GM21576 (cell line): ENCODE data around the gene PHACTR1.
"Not testable (repeated sequence)": the region's sequence is repeated elsewhere in the genome, so short reads cannot be mapped to it uniquely, and the experiment has no call there.

Experiments
- ATAC-seq: cut with Tn5 transposase; IDR thresholded peaks from one replicate; pipeline ENCODE4 v1.9.1; 2021; ENCODE audit warnings: mild to moderate bottlenecking, moderate library complexity; ENCODE audit not compliant: unreplicated experiment

The PHACTR1 gene

DNA sequence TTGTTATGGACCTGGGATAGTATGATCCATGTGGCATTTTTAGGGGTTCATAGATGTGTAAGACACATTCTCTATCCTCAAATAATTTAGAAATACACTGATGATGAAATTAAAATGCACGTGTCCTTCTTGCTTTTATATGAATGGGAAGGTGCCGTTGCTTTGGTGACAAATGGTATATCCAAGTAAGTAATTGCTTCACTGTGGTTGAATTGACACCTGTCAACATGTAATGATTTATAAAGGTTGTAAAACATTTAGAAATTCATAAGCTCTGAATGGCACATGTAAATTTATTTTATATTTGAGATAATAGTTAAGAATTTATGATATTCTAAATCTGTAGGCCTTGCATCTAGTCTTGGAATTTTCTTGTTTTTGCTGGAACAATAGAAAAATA is 227.0 kb downstream of the PHACTR1 start:
- no peak for ATAC-seq

DNA sequence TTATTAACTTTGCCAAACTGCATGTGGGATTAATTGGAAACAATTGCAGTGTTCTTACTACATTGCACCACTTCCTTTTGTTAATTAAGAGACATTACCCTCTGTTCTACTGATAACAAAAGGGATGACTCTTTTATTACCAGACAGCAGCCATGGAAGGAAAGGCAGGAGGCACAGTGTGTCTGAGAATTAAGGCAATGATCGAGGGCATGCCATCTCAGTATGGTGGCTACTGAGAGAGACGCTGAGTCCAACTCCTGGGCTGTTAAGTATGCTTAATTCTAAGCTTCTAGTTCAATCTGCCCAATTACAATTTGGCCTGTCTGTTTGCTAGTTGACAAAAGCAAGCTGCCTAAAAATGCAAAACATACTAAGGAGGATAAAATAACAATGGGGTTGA is 227.4 kb downstream of the PHACTR1 start:
- ATAC-seq = no peak

DNA sequence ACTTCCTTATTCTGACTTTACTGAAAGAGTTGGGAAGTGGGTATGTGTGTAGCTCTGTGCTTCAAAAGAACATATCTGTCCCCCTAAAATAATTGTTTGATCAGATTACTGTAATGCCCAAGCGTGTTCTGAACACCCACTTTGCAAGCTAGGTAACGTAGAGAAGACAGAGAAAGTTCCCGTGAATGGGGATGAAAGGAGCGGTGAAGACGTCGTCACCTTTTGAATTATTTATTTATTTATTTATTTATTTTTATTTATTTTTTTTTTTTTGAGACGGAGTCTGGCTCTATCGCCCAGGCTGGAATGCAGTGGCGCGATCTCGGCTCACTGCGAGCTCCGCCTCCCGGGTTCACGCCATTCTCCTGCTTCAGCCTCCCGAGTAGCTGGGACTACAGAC is 228.0 kb downstream of the PHACTR1 start:
- not testable (repeated sequence) for ATAC-seq

DNA sequence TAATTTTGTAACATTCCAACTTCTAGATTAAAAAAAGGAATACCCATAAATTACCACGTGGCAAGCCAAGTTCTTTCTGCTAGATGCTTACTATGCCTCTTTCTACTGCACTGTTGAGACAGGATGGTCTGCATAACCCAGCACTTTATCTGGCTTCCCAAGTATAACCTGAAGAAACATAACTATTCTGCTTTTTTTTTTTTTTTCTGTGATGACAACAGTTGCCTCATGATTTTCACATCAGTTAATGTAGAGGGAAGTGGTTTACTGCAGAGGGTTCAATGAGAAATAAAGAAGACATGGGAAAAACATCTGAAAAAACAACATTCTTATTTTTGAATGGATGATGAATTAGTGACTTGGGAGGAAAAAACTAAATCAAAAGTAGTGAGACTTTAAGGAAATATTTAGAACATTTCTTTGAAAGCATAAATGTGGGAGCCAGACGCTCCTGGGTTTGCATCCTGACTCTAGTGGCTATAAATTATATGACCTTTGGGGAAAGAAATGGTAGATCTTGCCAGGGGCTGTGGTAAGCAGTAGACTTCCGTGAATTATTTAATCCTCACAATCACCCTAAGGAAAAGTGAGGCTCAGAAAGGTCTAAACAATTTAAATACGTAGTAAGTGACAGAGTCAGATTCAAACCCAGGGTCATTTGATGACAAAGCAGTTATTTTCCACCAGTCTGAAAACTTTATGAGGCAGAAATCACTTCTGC is 230.7 kb downstream of the PHACTR1 start:
- ATAC-seq = no peak

DNA sequence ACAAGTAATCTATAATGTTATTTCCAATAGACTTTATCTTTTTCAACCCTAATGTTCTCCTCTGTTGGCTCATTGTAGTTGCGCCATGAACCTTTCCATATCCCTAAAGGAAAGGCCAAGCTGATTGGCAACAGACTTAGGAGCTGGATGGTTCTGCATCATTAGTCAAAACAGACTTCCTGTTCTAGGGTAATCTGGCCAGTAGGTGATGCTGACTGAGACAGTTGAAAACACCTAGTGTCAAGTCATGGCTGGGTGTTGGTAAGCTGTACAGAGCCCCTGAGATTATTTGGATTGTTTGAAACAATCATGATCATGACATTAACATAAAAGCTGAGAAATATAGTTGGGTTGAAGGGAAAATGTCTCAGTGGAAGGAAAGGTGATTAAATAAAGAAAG is 231.4 kb downstream of the PHACTR1 start:
- no peak for ATAC-seq

DNA sequence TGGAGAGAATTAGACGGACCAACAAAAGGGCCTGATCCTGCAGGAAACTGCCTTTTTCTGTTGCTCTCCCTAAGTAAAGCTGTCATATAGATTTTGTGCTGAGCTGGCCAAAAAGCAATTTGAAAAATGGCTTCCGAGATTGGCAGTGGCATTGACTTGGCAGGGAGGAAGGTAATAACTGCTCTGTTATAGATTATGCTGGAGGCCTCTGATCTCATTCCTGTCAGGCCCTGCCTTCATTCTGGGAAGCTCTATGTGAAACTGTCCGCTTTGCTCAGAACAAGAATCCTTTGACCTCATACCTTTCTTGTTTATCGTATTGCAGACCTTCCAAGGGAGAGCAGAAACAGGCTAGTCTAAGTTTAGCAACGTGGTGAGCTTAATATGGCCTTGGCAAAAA is 234.4 kb downstream of the PHACTR1 start:
- no peak for ATAC-seq

DNA sequence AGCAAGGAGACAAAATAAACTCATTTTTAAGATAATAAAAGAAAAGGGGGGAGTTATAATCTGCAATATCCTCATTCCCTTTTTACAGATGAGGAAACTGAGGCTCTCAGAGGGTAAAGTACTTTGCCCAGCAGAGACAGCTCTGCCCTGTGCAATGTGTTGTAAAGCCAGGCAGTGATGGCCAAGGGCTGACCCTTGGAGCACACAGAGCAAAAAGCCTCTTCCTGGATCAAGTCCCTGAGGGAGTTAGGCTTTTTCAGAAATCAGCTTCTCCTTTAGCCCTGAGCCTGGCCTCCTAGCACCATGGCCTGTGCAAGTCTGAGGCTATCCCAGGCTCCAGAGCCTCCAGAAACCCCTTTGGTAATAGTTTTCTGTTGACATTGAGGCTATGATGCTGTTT is 234.8 kb downstream of the PHACTR1 start:
- no peak for ATAC-seq

DNA sequence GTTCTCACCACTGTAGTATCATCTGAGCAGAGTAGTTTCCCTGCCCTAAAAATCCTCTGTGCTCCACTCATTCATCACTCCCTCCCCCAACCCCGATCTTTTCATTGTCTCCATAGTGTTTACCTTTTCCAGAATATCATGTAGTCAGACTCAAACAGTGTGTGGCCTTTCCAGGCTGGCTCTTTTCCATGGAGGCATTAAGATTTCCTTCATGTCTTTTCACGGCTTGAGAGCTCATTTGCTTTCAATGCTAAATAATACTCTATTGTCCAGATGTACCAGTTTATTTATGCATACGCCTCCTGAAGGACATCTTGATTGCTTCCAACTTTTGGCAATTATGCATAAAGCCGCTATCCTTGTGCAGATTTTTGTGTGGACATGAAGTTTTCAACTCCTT is 235.8 kb downstream of the PHACTR1 start:
- no peak for ATAC-seq

DNA sequence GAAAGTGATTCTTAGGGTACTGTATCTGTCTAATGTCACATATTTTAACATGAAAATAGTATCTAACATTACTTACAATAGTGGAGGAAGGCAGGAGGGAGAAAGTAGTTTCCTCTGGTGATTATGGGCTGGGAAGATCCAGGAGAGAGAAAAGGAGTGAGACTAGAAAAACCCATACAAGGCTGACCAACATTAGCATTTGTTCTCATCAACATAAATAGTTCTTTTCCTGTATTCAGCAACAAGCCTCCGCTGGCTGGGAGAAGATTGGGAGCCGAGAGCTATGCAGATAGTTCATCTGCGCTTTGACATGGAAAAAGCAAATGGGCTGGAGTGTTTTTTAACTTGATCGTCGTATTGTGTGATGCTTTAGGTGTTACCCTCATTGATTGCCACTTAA is 239.4 kb downstream of the PHACTR1 start:
- ATAC-seq = no peak

DNA sequence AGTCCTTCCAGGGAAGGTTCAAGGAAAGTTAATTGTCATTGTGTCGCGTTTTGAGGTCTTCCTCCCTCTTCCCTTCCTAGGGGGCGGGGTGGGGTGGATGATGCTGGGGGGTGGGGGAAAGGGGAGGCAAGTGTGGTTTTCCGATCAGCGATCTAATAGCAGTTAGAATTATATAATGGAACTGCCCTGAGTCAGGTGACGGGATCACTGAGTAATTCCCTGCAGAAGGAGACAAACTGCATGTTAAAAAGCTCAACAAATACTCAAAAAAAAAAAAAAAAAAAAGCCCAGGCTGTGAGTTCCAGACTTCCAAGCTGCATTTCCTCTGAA is 240.4 kb downstream of the PHACTR1 start:
- no peak for ATAC-seq

DNA sequence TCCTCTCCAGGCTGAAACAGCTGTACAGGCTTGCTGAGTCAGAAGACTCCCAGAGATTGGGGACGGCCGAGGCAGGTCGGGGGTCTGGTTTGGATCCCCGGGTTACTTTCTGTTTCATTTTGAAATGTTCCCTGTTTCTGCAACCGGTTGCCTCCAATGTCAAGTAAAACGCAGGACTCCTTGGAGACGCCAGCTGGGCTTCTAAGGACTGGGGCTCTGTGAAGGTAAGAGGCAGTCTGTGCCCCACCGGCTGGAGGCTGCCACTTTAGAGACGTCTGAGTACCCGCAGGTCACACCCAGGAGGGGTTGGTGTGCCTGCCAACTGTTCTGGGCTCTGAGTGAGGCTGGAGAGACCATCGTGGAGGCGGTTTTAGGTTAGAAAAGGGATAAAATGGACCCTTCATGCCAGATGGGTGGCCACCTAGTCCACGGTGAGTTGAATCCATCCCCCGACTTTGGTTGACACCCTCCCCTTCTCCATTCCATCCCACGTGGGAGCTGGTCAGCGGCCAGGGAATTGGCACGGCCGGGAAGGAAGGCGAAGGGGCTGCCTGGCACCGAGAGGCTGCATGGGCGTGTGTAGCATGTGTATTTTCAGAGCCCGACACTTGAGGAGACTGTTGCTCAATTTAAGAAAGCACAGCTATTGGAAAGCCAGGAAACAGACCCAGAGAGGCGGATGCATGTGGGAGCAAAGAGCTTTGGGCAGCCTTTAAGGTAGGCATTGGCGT is 240.9 kb downstream of the PHACTR1 start:
- no peak for ATAC-seq

DNA sequence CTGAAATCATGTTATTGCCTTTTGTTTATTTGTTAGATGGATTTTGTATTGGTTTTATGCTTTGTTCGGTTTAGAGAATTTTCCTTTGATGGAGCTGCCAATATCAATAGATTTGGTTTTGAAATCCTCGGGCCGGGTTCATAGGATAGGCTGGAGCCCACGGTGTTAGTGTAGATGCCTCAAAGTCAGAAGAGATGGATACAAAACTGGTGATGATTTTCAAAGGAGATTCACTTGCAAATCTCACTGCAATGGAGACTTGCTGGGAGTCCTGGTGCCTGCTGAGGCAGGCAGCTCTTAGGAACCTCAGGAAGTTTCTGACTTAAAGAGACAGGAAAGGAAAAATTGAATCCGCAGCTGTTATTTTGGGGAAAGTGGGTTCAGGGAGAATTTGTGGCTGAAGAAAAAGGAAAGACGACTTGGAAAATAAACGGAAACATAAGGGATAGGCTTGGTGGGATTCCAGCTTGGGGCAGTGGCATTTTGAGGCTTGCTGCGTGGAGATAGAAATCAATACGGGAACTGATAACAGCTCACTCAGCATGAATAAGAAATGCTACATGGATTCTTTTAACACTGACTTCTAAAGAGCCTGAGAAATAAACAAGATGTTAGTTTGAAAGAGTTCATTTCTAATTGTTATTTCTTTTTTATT is 241.6 kb downstream of the PHACTR1 start:
- ATAC-seq = no peak

DNA sequence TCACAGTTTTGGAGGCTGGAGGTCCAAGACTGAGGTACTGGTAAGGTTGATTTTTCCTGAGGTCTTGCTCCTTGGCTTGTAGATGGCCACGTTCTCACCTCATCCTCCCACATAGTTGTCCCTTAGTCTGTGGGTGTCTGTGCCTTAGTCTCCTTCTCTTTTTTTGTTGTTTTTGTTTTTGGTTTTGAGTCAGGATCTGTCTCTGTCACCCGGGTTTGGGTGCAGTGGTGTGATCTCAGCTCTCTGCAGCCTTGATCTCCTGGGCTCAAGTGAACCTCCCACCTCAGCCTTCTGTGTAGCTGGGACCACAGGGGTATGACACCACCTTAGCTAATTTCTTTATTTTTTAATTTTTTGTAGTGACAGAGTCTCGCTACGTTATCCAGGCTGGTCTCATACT is 245.2 kb downstream of the PHACTR1 start:
- ATAC-seq = no peak

DNA sequence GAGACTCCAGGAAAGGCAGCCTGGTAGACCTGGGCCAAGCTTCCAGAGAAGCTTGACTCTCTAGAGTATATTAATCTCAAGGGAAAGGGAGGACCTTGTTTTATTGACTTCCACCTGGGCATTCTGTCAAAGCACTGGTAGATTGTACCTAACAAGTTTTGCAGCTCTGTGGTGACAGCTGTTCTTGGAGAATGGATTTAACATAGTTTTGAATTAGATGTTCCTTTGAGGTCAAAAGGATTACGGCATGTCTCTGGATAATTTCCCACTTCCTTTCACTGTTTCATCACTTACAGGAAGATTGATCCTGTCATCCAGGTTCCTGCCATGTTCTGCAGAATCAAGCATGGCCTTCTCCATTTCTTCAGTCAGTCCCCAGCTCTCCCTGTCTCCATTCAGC is 246.0 kb downstream of the PHACTR1 start:
- no peak for ATAC-seq

DNA sequence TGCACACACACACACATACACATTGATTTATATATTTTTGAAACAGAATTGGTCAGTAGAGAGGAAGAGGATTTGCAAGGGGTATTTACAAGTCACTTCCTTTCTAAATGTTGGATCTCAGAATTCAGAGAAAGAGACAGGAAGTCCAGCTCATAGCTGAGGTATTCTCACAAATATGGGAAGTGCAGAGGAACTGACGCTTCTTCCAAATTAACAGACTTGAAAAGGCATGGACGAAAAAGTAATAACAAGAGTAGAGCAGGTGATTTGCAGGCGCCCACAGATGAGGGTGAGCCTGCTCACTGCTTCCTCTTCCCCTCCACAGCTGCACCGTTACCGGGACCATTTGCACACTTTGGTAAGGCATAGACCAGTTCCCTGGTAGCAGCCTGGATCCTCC is 246.4 kb downstream of the PHACTR1 start:
- ATAC-seq = no peak

DNA sequence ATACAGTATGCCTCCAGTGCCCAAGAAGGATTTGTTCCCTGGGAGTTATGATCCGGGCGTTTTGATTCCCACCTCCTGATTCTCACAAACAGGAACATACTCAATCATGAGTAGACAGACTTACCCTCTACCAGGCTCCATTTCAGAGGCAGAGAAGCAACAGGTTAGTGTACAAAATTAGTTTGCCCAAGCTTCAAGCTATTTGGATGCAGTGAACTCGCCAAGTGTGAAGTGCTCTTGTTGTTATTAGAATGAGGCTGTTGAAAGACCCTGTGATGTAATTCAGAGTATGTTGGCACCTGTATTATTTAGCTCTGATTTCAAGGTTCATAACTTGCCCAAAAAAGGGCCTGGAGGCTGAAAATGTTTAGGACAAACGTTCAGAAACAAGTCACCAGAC is 247.0 kb downstream of the PHACTR1 start:
- no peak for ATAC-seq

DNA sequence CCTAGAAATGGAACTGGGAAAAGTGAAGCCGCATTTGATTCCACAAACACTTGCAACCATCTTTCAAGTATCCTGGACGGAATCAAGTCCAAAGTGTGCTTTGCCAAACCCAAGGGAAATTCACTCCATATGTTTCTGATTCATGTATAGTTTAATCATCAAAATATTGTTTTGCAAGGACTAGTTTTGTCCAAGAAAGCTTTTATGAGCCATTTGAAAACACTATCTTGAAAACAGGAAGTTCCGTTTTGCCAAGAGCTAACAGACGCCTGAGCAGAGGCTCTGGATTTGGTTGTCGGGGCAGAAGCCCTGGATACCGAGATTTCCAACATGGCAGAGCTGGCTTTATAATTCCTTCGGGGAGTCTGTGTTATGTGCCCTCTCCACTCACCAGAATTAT is 251.1 kb downstream of the PHACTR1 start:
- no peak for ATAC-seq

DNA sequence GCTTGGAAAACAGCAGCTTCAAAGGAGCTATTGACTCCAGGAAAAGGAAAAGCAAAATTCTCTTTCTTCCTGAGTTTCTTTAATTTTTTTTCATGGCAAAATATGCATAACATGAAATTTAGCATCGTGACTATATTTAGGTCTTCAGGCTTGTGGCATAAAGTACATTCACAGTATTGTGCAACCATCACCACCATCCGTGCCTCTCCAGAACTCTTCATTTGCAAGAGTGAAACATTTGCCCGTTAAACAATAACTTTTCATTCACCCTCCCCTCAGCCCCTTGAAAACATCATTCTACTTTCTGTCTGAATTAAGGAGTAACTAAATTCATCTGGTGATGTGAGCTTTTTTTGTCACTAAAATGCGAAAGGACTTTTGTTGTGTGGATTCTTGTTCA is 251.7 kb downstream of the PHACTR1 start:
- ATAC-seq = no peak

DNA sequence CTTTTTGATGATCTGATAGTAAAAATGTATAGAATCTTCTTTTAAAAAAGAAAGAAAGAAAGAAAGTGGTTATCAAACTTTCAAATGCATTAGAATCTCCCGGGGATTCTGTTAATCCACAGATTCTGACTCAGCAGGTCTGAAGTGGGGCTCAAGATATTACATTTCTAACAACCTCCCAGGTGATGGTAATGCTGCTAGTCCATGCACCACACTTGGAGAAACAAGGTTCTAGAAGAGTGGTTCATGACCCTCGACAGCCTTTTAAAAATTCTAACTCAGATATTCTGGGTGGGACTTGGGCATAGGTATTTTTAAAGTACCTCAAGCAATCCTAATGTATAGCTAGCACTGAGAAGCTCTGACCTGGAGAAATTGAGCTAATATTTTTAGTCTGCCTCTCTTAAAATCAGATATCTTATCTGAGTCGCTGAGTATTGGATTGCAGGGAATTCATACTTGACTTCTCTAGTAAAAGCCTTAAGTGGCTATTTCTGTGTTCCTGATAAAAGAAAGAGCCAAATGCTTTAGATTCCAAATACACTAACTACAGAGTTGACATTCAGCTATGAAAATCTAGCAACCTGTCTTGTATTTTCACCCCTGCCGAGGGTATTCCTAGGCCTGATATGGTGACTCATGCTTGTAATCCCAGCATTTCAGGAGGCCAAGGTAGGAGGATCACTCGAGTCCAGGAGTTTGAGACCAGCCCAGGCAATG is 252.4 kb downstream of the PHACTR1 start:
- no peak for ATAC-seq

DNA sequence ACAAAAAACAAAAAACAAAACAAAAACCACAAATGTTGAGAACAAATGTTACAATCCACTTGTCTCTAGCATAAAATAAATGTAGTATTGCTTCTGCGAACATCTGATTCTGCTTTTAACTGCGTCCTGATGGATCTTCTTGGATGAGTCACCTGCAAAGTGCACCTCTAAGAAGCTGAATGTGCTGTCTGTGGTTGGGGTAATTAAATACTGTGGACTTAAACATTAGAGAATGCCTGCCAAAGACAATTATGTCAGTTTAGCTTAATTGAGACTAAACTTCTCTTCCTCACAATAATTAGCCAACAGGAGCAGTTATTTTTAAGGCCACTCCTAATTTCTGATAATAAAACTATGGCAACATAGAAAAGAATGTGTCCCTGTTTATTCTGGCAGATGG is 253.4 kb downstream of the PHACTR1 start:
- ATAC-seq = no peak

DNA sequence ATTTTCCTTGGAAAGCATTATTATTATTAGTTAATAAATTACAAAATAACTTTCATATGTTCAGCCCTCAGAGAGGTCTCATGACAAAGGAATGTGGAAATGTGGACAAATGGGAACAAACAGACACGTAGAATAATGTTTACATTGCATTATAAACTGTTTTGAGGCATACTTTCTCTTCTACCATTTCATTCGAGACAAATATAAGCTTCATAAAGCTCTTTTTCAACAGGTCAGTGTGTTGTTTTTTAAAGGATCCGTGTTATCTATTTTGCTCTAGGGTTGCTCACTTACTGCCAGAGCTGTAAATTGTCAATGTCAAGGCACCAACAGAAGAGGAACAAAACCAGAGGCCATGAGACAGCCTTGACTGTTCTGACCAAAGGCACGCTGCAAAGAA is 256.8 kb downstream of the PHACTR1 start:
- ATAC-seq = no peak

DNA sequence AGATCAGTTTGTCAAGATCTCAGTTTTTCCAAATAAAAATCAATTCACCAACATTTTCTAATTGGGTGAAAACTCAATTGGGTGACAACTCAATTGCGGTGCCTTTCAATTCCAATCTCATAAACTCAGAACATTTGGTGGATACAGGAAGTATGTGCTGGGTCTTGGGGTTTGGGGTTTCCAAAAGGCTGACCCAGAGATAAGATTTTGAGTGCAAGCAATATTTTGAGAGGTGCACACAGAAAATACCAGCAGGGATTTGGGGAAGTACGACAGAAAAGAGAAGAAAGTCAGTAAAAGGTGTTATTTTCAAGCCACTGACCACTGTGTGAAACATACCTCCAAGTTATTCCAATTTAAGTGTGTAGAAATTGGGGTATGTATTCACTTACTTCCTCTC is 258.0 kb downstream of the PHACTR1 start:
- ATAC-seq = no peak
